ENCODE measurements around the gene TCHH.
"Not testable (repeated sequence)": the region's sequence is repeated elsewhere in the genome, so short reads cannot be mapped to it uniquely, and the experiment has no call there.

Gene TCHH, protein sequence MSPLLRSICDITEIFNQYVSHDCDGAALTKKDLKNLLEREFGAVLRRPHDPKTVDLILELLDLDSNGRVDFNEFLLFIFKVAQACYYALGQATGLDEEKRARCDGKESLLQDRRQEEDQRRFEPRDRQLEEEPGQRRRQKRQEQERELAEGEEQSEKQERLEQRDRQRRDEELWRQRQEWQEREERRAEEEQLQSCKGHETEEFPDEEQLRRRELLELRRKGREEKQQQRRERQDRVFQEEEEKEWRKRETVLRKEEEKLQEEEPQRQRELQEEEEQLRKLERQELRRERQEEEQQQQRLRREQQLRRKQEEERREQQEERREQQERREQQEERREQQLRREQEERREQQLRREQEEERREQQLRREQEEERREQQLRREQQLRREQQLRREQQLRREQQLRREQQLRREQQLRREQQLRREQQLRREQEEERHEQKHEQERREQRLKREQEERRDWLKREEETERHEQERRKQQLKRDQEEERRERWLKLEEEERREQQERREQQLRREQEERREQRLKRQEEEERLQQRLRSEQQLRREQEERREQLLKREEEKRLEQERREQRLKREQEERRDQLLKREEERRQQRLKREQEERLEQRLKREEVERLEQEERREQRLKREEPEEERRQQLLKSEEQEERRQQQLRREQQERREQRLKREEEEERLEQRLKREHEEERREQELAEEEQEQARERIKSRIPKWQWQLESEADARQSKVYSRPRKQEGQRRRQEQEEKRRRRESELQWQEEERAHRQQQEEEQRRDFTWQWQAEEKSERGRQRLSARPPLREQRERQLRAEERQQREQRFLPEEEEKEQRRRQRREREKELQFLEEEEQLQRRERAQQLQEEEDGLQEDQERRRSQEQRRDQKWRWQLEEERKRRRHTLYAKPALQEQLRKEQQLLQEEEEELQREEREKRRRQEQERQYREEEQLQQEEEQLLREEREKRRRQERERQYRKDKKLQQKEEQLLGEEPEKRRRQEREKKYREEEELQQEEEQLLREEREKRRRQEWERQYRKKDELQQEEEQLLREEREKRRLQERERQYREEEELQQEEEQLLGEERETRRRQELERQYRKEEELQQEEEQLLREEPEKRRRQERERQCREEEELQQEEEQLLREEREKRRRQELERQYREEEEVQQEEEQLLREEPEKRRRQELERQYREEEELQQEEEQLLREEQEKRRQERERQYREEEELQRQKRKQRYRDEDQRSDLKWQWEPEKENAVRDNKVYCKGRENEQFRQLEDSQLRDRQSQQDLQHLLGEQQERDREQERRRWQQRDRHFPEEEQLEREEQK (N-terminal part only)

DNA sequence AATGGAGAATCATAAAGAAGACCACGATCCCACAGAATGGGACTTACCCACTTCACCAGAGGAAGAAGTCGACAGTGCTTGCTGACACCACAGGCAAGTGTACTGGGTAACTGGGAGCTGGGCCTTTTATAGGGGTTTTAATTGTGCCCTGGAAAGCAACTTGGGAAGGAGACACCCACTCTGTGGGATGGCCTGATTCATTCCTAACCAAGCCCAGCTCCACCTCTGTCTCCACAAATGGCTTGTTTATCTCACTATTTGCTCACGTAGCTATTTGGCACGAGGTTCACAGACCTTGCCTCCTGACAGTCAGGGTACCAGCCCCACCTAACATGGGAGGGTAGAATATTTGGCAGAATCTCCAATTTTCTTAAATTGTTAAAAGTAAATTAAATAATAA, at the start of gene TCHH:
TCHH (minus strand) TSS at position 101 of the 400 bp plus-strand sequence. CDS start 1,364 bp downstream, outside the sequence.
- DNase-seq (ENCODE audit: low read depth in 2 of 2): no peak

DNA sequence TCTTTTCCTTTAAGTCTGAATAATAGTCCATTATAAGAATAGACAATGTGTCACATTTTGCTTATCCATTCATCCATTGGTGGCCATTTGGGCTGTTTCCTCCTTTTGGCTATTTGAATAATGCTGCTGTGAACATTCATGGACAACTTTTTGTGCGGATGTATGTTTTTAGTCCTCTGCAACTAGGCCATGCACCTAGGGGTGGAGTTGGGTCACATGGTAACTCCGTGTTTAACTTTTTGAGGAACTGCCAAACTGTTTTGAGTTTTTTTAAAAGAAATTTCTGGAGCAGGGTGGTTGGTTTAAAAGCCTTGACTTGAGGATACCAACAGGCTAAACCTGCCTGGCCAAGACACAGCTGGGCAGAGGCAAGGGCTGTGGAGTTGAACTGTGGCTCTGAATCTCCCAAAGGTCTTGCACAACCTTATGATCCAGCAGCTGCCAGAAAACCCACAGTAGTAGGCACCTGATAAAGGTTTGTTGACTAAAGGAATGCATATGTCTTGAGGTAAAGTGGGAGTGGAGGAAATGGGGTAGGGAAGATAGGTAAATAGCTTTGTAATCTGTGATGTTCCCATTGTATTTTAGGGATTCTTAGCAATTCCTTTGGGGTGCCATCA, 49.4 kb upstream of the TCHH start:
- DNase-seq (ENCODE audit: low read depth in 2 of 2): no peak

DNA sequence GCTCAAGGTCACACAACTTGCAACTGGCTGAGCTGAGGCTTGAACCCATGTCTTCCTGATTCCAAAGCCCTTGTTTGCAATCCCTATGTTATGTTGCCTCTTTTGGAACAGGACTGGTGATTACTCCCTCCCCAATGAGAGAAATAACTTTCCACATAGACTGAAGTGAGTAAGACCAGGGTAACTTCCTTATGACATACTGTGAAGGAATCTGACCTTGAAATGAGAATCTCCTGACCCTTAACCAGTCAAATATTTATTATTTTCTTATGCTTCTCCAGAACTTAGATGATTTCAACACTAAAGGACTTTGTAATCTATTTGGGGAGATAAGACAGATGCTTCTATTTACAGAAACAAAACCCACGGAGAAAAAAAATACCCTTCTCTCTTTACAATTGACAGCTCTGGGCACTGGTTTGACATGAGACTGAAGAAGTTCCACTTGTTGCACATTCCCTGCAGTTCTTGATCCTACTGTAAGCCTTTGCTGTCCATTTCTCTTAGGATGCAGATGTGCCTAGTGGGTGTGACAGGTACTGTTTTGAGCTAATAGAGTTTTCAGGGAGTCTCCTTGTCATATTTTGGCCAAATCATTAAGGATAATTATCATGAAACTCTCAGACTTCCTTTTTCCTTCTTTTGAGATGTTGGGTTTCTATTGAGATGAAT, 47.7 kb upstream of the TCHH start:
- no peak for DNase-seq (ENCODE audit: low read depth in 2 of 2)

DNA sequence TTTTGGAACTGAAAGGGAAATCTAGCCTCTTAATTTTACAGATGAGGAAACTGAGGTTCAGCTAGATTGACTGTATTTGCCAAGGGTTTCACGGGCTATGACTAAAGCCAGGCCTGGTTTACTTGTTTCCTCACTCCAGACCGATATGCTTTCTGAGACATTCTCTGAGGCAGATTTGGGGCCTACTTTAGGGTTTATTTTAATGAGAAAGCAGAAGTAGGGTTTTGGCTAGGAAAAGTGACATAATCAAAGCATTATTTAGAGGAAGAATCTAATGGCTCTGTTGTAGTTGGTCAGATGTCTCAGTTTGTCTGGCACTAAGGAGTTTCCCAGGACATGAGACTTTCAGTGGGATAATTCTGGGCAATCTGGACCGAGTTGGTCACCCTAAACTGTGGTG, 45.3 kb upstream of the TCHH start:
- DNase-seq (ENCODE audit: low read depth in 2 of 2): no peak

DNA sequence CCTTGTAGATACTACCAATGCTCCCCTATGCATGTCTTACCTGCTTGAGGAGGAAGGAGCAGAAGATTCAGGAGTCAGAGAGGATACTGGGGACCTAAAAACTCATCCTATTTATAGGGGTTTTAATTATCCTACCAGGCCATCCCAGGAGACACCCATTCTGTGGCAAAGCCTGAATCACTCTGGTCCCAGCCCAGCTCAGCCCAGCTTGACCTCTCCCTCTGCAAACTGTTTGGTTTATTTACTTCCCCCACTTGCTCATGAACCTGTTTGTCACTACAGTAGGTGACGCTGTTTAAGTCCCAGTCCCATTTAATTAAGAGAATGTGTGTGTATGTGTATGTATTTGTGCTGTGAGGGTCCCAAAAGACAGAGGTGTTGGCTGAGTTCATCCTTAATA, 43.9 kb upstream of the TCHH start, which contains the start of gene RPTN:
RPTN (minus strand) TSS at position 85 of the 400 bp plus-strand sequence. CDS start 1,339 bp downstream, outside the sequence.
- no peak for DNase-seq (ENCODE audit: low read depth in 2 of 2)

DNA sequence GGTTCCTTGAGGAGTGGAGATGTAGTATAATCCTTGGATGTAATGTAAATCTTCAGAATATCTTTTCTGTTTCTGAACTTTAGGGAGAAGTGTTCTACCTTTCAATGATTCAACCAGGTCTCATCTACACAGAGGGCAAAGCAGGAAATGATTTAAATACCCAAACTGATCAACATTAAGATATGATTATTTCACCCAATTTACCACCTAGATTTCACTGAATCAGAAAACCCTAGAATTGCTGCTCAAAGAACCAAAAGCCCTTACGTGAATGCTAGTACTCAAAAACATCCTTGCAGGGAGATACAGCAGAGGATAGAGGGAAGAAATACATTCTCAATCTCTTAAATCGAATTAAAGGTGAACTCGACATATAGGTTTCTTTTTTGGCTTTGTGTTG, 38.8 kb upstream of the TCHH start:
- no peak for DNase-seq (ENCODE audit: low read depth in 2 of 2)

DNA sequence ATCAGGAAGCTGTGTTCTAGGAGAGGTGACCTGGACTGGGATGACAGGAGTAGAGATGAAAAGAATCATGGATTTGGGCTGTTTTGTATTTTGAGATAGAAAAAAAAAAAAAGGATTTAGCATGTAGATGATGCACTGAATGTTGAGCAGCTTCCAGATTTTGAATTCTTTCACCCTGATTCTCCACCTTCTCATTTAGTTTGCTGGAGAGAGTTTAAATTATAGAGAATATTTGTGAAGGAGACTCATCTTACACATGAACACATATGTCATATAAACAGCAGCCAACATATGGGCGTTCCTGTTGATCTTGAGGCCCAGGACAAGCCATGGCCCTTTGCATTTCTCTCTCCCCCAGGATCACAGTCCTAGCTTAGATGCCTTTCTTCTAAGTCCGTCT, 36.4 kb upstream of the TCHH start:
- no peak for DNase-seq (ENCODE audit: low read depth in 2 of 2)

DNA sequence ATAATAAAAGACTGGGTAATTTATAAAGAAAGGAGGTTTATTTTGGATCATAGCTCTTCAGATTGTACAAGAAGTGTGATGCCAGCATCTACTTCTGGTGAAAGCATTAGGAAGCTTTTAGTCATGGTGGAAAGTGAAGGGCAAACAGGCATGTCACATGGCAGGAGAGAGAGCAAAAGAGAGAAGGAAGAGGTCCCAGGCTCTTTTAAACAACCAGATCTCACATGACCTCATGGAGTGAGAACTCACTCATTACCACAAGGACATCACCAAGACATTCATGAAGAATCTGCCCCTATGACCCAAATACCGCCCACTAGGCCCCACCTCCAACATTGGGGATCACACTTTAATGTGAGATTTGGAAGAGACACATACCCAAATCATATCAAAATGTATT, 33.7 kb upstream of the TCHH start:
- no peak for DNase-seq (ENCODE audit: low read depth in 2 of 2)

DNA sequence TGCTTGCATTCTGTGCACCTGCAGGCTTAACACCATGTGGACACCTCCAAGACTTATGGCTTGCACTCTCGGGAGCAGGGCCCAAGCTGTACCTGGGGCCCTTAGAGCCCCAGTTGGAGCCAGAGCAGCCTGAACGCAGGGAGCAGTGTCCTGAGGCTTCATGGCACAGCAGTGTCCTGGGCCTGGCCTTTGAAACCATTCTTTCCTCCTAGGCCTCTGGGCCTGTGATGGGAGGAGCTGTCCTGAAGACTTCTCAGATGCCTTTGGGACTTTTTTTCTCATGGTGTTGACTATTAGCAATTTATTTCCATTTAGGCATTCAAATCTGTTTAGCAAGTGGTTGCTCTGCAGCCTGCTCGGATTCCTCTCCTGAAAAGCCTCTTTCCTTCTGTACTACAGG, 32.8 kb upstream of the TCHH start:
- DNase-seq (ENCODE audit: low read depth in 2 of 2): no peak

DNA sequence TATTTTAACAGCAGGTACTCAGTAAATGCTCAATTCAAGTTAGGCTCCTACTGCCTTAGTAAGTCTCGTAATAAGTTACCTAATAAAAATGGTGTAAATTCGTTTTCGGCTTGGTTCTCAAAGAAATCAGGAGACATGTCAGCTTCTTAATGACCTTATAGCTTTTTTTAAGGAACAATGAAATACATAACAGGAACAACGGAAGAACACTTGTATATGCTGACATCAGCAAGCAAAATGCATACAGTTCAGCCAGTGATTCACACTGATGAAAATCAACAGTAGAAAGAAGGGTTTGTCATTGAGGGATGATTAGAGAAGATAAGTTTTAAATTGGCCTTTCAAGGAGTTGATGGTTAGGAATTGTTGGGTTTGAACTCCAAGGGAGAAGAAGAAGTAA, 30.5 kb upstream of the TCHH start:
- DNase-seq (ENCODE audit: low read depth in 2 of 2): no peak

DNA sequence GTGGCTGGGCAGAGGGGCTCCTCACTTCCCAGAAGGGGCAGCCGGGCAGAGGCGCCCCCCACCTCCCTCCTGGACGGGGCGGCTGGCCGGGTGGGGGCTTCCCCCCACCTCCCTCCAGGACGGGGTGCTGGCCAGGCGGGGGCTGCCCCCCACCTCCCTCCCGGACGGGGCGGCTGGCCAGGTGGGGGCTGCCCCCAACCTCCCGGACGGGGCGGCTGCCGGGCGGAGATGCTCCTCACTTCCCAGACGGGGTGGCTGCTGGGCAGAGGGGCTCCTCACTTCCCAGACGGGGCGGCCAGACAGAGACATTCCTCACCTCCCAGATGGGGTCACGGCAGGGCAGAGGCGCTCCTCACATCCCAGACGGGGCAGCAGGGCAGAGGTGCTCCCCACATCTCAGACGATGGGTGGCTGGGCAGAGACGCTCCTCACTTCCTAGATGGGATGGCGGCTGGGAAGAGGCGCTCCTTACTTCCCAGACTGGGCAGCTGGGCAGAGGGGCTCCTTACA, 29.5 kb upstream of the TCHH start:
- not testable (repeated sequence) for DNase-seq (ENCODE audit: low read depth in 2 of 2)

DNA sequence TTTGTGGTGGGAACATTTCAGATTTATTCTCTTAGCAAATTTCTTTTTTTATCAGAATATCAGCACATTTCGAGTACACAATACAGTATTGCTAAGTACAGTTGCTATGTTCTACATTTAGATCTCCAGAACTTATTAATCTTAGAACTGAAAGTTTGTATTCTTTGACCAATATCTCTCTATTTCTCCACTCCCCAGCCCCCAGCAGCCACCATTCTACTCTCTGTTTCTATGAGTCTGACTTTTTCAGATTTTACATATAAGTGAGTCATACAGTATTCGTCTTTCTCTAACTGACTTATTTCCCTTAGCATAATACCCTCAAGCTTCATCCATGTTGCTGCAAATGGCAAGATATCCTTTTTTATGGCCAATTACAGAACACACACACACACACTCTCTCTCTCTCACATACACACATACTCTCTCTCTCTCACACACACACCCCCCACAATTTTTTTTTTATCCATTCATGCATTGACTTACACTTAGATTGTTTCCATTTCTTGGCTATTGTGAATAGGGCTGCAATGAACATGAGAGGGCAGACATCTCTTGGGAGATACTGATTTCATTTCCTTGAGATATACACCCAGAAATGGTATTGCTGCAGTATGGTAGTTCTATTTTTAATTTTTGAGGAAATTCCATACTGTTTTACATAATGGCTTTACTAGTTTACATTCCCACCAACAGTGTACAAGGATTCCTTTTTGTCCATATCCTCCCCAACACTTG, 28.1 kb upstream of the TCHH start:
- peak; percentile 14 to 26 for DNase-seq (ENCODE audit: low read depth in 2 of 2)

DNA sequence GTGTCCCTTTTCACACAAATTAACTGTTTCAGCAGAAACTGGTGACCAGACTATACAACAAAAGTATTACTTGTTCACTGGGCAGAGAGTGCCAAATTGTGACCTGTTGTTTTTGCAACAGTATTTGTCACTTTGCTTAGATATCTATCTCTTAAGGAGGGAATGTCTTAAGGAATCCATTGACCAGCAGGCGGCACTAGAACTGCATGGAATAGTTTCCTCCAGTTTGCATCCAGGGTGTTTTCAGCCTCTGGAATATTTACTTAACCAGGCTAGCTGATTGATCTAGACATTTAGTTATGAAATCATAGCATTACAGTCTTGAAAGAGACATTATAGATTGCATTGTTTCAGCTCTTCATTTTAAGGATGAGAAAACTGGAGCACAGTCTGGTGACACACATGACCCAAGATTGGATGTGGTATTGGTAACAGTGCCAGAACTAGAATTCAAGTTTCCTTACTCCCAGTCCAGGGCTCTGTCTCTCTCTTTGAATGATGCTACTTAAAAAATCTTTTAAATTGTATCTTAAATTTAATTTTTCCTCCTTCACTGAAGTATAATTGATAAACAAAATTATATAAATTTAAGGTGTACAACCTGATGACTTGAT, 26.8 kb upstream of the TCHH start:
- DNase-seq (ENCODE audit: low read depth in 2 of 2): no peak

DNA sequence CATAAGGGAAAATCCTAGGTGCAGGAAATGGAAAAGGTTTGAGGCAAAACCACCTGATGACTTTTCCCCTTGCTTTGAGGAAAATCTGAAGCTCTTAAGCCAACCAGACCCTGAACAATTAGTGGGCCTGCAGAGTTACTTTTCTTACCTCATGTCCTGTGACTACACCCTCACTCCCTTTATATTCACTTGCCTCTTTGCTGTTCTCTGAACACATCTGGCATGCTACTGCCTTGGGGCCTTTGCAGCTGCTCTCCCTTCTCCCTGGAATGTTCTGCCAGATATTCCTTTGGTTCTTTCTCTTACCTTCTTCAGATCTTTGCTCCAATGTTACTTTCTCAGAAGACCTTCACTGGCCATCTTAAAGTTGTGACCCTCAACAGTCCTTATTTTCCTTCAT, 22.0 kb upstream of the TCHH start:
- no peak for DNase-seq (ENCODE audit: low read depth in 2 of 2)

DNA sequence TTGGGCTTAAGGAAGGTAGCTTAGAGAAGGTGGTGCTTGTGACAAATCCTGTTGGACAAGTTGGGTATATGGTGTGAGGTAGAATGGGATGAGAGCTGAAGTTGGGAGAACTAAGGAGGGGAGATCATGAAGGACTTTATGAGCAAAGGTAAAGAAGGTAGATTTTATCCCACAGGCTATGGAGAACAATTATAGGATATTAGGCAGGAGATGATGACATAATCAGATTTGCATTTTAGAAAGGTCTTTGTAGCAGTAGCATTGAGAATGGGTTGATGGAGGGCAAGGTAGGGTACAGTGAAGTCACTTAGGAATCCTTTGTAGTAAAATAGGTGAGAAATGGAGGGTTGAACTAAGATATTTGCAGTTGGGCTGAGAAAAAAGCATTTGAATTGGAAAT, 14.9 kb upstream of the TCHH start:
- no peak for DNase-seq (ENCODE audit: low read depth in 2 of 2)

DNA sequence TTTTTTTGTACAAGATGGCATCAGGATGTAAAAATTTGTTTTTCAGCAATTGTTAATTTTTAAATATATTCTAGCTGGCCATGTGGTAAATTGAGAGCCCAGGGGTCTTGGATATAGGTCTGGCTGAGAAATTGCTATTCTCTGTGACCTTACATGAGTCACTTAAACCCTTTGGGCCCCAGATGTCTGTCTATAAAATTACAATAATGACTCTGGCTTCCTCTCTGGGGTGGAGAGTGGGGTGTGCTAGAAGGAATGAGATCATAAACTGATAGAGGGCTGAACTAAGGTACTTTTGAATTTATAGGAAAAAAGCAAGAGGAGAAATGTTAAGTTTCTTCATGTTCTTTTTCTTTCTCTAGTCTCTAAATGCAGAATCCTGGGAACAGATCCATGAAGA, 12.4 kb upstream of the TCHH start:
- no peak for DNase-seq (ENCODE audit: low read depth in 2 of 2)

DNA sequence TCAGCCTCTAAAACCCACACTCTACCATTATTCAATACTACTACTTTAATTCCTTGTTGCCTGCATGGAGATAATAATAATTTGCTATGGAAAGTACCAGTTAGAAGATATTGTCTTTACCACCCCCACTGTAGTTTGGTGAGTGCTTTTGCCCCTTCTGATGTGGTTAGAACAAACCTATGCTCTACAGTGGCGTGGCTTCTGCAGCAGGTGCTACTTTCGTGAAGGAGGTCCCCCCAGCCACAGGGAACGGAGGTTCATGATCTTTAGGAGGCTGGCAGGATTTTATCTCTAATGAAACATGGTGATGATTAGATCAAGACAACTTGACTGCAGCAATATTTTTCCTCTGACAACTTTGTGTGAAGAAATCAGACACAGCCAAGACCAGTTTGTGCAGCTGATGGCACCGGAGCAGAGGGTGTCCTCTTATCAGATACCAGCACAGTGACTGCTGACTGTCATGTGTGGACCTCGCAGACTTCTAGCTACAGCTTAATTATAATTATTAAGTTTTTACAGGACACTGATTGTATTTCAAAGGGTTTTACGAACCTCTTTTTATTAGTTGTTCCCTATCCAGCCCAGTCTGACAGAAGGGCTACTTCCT, 10.7 kb upstream of the TCHH start:
- DNase-seq (ENCODE audit: low read depth in 2 of 2): no peak

DNA sequence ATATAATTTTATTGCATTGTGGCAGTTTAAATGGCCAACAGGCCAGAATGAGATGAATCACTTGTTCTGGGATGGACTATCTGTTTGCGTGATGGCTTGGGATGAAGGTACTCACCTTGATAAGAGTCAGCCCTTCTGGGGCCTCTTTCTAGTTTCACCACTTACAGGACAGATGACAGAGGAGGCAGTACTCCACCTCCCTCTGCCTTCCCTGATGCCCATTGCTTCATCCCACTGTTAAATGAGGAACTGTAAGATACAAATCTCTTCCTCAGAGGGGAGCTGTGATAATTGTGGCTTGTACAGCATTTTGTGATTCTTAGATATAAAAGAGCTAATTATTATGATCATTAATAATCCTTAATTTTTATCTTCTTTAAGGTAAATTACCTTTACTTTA, 3.7 kb upstream of the TCHH start:
- no peak for DNase-seq (ENCODE audit: low read depth in 2 of 2)

DNA sequence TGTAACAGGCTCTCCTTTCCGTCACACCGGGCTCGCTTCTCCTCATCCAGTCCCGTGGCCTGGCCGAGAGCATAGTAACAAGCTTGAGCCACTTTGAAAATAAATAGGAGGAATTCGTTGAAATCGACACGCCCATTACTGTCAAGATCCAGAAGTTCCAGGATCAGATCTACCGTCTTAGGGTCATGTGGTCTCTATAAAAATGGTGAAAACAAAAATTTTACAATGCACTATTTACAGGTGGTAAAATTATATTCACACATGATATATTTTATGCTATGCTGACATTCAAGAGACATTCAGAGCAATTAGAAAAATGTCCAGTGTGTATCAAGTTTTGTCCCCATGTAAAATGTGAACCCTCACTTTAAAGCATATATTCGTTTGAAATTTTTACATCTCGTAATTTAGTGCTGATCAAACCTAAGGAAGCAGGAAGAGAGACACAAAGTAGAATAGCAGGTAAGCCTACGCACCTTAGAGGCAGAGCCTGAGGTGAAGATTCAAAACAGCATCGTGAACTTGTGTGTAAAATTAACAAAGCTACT, 2.3 kb downstream of the TCHH start:
- no peak for DNase-seq (ENCODE audit: low read depth in 2 of 2)

Measured in stimulated activated CD4-positive, alpha-beta T cell treated with anti-CD3 and anti-CD28 coated beads, Interleukin-15, amount 100 ng/mL, for 48 hours (primary cell).